Upper lobe of left lung (tissue), 4 donors: ENCODE measurements around the gene RASA3.
"Not testable (repeated sequence)": the region's sequence is repeated elsewhere in the genome, so short reads cannot be mapped to it uniquely, and the experiment has no call there.

Source experiments
- CTCF ChIP-seq, 6 experiments: fragments of 450-650 bp in 4 of 6; fragments of 200-600 bp in 2 of 6; sonication (generic) in 2 of 6; IDR thresholded peaks; one replicate each; pipeline ENCODE4 v1.5.1; 2016 to 2019; ENCODE audit warnings: antibody characterized with exemption in 6 of 6
- POLR2AphosphoS5 ChIP-seq, 2 donors: sonication (generic); formaldehyde crosslinking; IDR thresholded peaks; one replicate each; pipeline ENCODE4 v1.5.1; 2017; ENCODE audit warnings: antibody characterized with exemption in 2 of 2

- not testable (repeated sequence) for TF ChIP-seq CTCF, POLR2AphosphoS5 (IDR thresholded peaks at IDR 0.05)
Observed at GRCh38 chr13:114158869-114159666, 26.6 kb upstream of the RASA3 start.
